ENCODE data around the gene HMCN1.

DNA sequence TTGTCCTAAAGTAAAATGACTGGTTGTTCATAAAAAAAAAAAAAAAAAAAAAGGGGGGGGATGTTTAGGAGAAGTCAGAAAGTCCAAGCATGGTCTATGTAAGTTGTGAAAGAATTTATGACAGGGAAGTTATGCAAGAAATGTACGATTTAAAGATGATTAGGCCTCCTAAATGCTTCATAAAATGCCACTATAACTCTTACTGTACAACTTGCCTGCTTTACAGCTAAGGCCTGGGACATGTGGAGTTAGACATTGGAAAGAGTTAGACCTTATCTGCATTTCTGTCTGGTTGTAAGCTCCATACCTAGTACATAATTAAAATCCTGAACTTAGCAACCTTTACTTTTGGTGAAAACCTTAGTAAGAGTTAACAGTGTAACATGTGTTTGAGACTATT is 490.9 kb downstream of the HMCN1 start:
- TF ChIP-seq, protein P1, sequence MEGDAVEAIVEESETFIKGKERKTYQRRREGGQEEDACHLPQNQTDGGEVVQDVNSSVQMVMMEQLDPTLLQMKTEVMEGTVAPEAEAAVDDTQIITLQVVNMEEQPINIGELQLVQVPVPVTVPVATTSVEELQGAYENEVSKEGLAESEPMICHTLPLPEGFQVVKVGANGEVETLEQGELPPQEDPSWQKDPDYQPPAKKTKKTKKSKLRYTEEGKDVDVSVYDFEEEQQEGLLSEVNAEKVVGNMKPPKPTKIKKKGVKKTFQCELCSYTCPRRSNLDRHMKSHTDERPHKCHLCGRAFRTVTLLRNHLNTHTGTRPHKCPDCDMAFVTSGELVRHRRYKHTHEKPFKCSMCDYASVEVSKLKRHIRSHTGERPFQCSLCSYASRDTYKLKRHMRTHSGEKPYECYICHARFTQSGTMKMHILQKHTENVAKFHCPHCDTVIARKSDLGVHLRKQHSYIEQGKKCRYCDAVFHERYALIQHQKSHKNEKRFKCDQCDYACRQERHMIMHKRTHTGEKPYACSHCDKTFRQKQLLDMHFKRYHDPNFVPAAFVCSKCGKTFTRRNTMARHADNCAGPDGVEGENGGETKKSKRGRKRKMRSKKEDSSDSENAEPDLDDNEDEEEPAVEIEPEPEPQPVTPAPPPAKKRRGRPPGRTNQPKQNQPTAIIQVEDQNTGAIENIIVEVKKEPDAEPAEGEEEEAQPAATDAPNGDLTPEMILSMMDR (IDR thresholded peaks at IDR 0.05) = no peak
- TF ChIP-seq POLR2A (IDR thresholded peaks at IDR 0.05) = no peak

Measured in thyroid gland (tissue), 4 donors.